Natural killer cell (primary cell): ENCODE measurements around the gene NXN. TPM values are rescaled to one million over a fixed set of nuclear protein-coding genes. Genes with fewer than 3 reads are reported as not detected.

Source experiments
- ATAC-seq, 3 donors: fragments of 150-1000 bp in 2 of 3; fragments of 200-7000 bp in 1 of 3; cut with Tn5 transposase; 1 replicate in 1 of 3; 2 replicates in 2 of 3; pipeline ENCODE4 v1.10.0; 2021; ENCODE audit warnings: mild to moderate bottlenecking in 2 of 3, moderate library complexity in 2 of 3
- DNase-seq, 2 donors: peaks; one replicate each; pipeline versions ENCODE4 v3.0.0 to v3.0.0-alpha.2; 2013 to 2021; ENCODE audit warnings: mixed read lengths in 1 of 2
- H3K27ac ChIP-seq: one replicate; pipeline ENCODE4 v1.5.1; 2013; ENCODE audit warnings: mild to moderate bottlenecking, low read length
- H3K27me3 ChIP-seq: one replicate; pipeline ENCODE4 v1.6.1; 2013; ENCODE audit warnings: low read length; ENCODE audit not compliant: control insufficient read depth, insufficient read depth
- H3K36me3 ChIP-seq: one replicate; pipeline ENCODE4 v1.6.1; 2013; ENCODE audit warnings: low read length; ENCODE audit not compliant: control insufficient read depth, insufficient read depth
- H3K4me1 ChIP-seq: one replicate; pipeline ENCODE4 v1.6.1; 2013; ENCODE audit warnings: low read length; ENCODE audit not compliant: control insufficient read depth, insufficient read depth
- H3K4me3 ChIP-seq: one replicate; pipeline ENCODE4 v1.5.1; 2013; ENCODE audit warnings: low read length
- H3K9me3 ChIP-seq: one replicate; pipeline ENCODE4 v1.6.1; 2013; ENCODE audit warnings: low read length; ENCODE audit not compliant: control insufficient read depth, insufficient read depth
- H3K27ac Mint-ChIP-seq, 2 donors: one replicate each; pipeline ENCODE4 v1.8.0; 2022; ENCODE audit warnings: mild to moderate bottlenecking in 2 of 2, mixed read lengths in 2 of 2, moderate library complexity in 1 of 2
- H3K27me3 Mint-ChIP-seq, 2 donors: one replicate each; pipeline ENCODE4 v1.8.0; 2022; ENCODE audit warnings: low read depth in 2 of 2, mixed read lengths in 2 of 2
- H3K36me3 Mint-ChIP-seq: one replicate; pipeline ENCODE4 v1.8.0; 2022; ENCODE audit warnings: mixed read lengths
- H3K4me1 Mint-ChIP-seq, 2 donors: one replicate each; pipeline ENCODE4 v1.8.0; 2022; ENCODE audit warnings: mixed read lengths in 2 of 2
- H3K4me3 Mint-ChIP-seq: one replicate; pipeline ENCODE4 v1.8.0; 2022; ENCODE audit warnings: mild to moderate bottlenecking, moderate library complexity, mixed read lengths
- H3K9me3 Mint-ChIP-seq, 2 donors: one replicate each; pipeline ENCODE4 v1.8.0; 2022; ENCODE audit warnings: mixed read lengths in 2 of 2
- CTCF ChIP-seq: fragments of 200-600 bp; IDR thresholded peaks from one replicate; pipeline ENCODE4 v1.8.0; 2022; ENCODE audit warnings: antibody characterized with exemption
- WGBS: methylation state at CpG from one replicate; pipeline ENCODE4 v1.1.7; 2013; ENCODE audit warnings: missing lambda C conversion rate; ENCODE audit not compliant: insufficient coverage; 5-methylcytosine and 5-hydroxymethylcytosine counted together
- intact Hi-C: fragments of 100-400 bp; cut with micrococcal nuclease; formaldehyde crosslinking; loops from one replicate; pipeline ENCODE4 v1.14.2; 2022
- total RNA-seq, 4 donors: library from RNA; stranded (reverse); fragments of 120-200 nt in 1 of 4; gene quantifications; one replicate each; pipeline versions ENCODE4 v1.2.3 to v1.2.4, GENCODE V29; 2013 to 2022

Gene NXN
- total RNA-seq, 3 donors from 2014 or later (not counting 1 experiment from before 2014, with no cell fraction given): 0.14 to 0.55 TPM; not detected in 1

GRCh38 chr17:774313-774584 lies 205.3 kb downstream of the NXN start:
- ATAC-seq (no peak), DNase-seq (no peak)
- intact Hi-C loops: no loop called here
- 96% methylated on average over 5 of the region's 5 CpGs for WGBS
- Mint-ChIP-seq H3K27me3 (no peaks in the 10 kb centered on the region), H3K9me3 (no peaks in the 10 kb centered on the region), H3K4me1 (peaks cover 0 to 7% of the 10 kb centered on the region in 2 donors), H3K36me3 (peaks cover 26% of the 10 kb centered on the region), H3K27ac (no peak overlapping the region), H3K4me3 (no peak overlapping the region)
- no peaks in the 10 kb centered on the region for H3K4me1 ChIP-seq
- no peak overlapping the region for H3K4me3 ChIP-seq
- H3K36me3 ChIP-seq: peaks cover 79% of the 10 kb centered on the region
- no peaks in the 10 kb centered on the region for H3K9me3 ChIP-seq
- no peak for TF ChIP-seq CTCF
- H3K27me3 ChIP-seq: no peaks in the 10 kb centered on the region
- no peak overlapping the region for H3K27ac ChIP-seq

GRCh38 chr17:773467-774312 lies 205.9 kb downstream of the NXN start:
- Mint-ChIP-seq H3K27me3 (no peaks in the 10 kb centered on the region), H3K36me3 (peaks cover 26% of the 10 kb centered on the region), H3K27ac (peak overlapping the region in 1 of 2 donors; percentile 46), H3K9me3 (no peaks in the 10 kb centered on the region), H3K4me3 (no peak overlapping the region), H3K4me1 (peaks cover 0 to 7% of the 10 kb centered on the region in 2 donors)
- Histone ChIP-seq H3K27ac (no peak overlapping the region), H3K36me3 (peaks cover 80% of the 10 kb centered on the region), H3K4me1 (no peaks in the 10 kb centered on the region), H3K4me3 (no peak overlapping the region), H3K9me3 (no peaks in the 10 kb centered on the region), H3K27me3 (no peaks in the 10 kb centered on the region)
- intact Hi-C loops: no loop called here
- ATAC-seq: no peak
- no peak for DNase-seq
- TF ChIP-seq CTCF: no peak
- WGBS: 61% methylated on average over 14 of the region's 14 CpGs

- Histone ChIP-seq H3K4me3 (no peak overlapping the region), H3K36me3 (peaks cover 73% of the 10 kb centered on the region), H3K9me3 (no peaks in the 10 kb centered on the region), H3K27me3 (no peaks in the 10 kb centered on the region), H3K4me1 (no peaks in the 10 kb centered on the region), H3K27ac (no peak overlapping the region)
- no peaks in the 10 kb centered on the region for H3K27me3 Mint-ChIP-seq
- H3K27ac Mint-ChIP-seq: no peak overlapping the region
- no peak overlapping the region for H3K4me3 Mint-ChIP-seq
- H3K4me1 Mint-ChIP-seq: peaks cover 0 to 7% of the 10 kb centered on the region in 2 donors
- ATAC-seq (no peak), DNase-seq (no peak)
- no CpG with 5 or more reads among the region's 5 CpGs for WGBS
- H3K9me3 Mint-ChIP-seq: no peaks in the 10 kb centered on the region
- peaks cover 24% of the 10 kb centered on the region for H3K36me3 Mint-ChIP-seq
- TF ChIP-seq CTCF: no peak
- intact Hi-C loops: no loop called here
These were observed 206.6 kb downstream of the NXN start for GRCh38 chr17:773016-773415.

GRCh38 chr17:767076-767475 lies 212.5 kb downstream of the NXN start:
- ATAC-seq: no peak
- peaks cover 40% of the 10 kb centered on the region for H3K36me3 Mint-ChIP-seq
- intact Hi-C loops: no loop called here
- 87% methylated on average over 3 of the region's 3 CpGs for WGBS
- no peaks in the 10 kb centered on the region for H3K27me3 Mint-ChIP-seq
- H3K9me3 Mint-ChIP-seq: no peaks in the 10 kb centered on the region
- no peak overlapping the region for H3K4me3 Mint-ChIP-seq
- Histone ChIP-seq H3K4me3 (no peak overlapping the region), H3K27me3 (no peaks in the 10 kb centered on the region), H3K27ac (no peak overlapping the region), H3K36me3 (peaks cover 47% of the 10 kb centered on the region), H3K9me3 (no peaks in the 10 kb centered on the region), H3K4me1 (no peaks in the 10 kb centered on the region)
- no peak overlapping the region for H3K27ac Mint-ChIP-seq
- TF ChIP-seq CTCF: no peak
- no peaks in the 10 kb centered on the region for H3K4me1 Mint-ChIP-seq
- no peak for DNase-seq
